HT-29 (cell line): ENCODE data around the gene MROH9. TPM values are rescaled to one million over a fixed set of nuclear protein-coding genes. Genes with fewer than 3 reads are reported as not detected.
"Not testable (repeated sequence)": the region's sequence is repeated elsewhere in the genome, so short reads cannot be mapped to it uniquely, and the experiment has no call there.

Source experiments
- DNase-seq: peaks from one replicate; pipeline ENCODE4 v3.0.0-alpha.2; 2015; ENCODE audit warnings: low spot score
- total RNA-seq: library from RNA; depleted of rRNA; stranded (reverse); fragments of >200 nt; shearing (Covaris generic); gene quantifications from 2 replicates; pipeline ENCODE4 v1.2.3, GENCODE V29; 2014; rRNA removed

The MROH9 gene, protein sequence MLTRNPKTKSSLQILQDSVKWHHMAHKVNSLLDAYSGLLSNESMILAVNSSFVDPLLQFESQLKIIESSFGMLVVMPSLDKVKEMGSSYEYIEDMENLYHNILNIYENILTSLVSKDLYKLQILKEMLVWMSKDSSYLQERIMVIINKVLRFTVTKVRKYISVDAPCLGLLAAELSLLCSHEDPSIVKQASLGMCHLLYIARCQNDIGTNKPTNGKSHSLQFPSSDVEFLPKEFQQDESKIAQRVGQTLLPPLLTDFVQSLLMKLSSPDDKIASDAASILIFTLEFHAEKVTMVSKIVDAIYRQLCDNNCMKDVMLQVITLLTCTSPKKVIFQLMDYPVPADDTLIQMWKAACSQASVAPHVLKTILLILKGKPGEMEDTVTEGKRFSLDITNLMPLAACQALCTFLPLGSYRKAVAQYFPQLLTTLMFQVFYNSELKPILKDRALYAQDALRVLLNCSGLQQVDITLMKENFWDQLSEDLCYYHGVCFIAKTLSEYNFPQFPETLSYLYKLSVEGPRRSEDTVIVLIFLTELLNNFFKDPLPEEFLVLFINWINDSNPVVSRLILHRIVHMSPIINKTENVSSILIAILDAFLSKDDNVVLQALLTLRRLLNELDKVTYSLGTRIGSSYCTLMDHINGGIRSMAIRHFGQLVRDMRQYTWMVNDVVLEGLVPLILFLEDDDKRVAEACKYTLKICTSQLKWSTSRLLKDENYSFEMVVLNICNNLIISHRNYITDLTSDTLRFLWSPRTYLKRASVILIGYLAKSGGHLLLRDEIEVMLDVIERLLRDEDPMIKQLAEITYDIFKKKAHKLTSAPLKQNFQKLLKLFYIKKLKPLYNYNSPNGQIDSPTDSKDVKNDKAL
- total RNA-seq: not detected in 2 replicates

DNA sequence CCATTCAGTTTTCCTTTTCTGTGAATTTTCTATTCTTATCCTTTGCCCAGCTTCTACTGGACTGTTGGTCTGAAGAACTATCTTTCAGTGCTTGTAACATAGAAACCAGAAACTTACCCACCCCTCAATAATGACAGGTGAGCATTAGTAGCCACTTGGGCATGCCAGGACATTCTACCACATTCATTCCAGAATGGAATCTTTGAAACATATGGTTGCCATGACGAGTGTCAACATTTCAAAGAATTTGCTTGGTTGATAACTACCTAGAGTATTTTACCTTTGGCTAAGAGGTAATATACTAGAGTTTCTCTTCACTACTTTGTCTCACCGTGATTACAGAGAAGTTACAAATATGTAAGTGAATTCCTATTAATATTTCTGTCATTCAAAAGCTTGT lies at the start of gene MROH9:
Gene MROH9, plus strand, starts transcription at position 304 of the 400 bp plus-strand sequence. CDS start 10,023 bp downstream, outside the sequence.
- no peak for DNase-seq

DNA sequence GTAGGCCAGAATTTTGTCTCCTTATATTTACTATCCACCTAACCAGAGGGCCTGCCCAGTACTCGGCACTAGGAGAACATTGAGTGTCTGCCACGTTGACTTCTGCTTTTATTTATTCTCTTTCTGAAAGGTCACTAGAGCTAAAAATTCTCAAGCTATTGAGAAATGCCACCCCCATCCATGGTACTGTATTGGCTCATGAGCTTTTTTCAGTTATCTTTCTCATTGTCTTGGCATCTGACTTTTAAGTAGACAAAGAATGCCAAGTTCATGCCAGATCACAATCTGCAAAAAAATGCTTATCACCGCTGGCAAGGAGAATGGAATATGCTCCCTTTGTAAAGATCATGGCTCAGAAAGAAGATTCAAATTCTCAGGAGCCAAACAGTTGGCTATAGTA lies 49.8 kb upstream of the MROH9 start:
- no peak for DNase-seq

DNA sequence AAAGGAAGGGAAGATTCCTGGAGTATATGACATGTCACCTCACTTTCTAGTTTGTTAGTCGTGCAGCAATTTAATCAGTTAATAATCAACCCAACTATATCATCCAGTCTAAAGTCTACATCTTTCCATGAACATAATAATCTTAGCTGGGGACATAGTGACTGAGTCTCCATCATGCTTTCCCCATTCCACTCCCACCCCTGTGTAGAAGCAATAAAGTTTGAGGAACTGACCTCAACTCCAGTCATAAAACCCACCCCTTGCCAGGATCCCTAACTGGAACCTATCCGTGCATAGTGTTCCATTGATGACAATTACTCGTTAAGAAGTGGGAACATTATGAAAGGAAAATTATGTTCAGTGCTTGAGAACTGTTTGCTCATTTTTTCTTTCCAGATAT lies 48.9 kb upstream of the MROH9 start:
- DNase-seq: peak; percentile 16

DNA sequence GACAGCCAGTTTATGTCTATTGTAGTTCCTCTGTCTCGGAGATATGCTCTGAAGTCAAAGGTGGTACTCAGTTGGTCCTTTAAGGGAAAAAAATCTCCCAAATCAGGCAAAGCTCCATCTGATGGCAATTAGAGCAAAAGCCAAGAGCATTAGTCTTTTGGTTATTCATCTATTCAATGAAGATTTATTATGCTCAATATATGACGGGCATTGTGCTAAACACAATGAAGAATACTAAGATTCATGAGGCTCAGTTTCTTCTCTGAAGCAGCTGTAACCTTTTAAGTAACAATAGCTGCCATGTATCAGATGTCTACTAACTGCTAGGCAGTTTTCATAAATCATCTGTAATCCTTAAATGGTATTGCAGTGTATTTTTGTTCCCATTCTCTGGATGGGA lies 47.6 kb upstream of the MROH9 start:
- DNase-seq: no peak

DNA sequence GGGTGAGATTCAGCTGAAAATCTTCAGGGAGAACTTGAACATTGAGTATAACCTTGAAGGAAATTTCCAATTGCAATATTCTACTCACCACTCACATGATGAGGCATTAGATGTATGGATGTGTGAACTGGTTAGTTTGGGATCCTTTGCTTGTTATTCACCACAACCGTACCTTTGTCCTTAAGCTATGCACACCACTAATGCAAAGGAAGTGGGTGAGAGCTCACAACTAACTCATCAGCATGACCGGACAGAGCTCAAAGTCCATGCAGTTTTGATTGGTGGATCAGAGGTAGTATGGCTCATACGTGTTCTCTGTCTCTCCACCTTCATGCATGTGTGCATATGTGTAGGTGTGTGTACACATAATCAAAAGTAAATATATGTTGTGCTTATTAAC lies 43.5 kb upstream of the MROH9 start:
- no peak for DNase-seq

DNA sequence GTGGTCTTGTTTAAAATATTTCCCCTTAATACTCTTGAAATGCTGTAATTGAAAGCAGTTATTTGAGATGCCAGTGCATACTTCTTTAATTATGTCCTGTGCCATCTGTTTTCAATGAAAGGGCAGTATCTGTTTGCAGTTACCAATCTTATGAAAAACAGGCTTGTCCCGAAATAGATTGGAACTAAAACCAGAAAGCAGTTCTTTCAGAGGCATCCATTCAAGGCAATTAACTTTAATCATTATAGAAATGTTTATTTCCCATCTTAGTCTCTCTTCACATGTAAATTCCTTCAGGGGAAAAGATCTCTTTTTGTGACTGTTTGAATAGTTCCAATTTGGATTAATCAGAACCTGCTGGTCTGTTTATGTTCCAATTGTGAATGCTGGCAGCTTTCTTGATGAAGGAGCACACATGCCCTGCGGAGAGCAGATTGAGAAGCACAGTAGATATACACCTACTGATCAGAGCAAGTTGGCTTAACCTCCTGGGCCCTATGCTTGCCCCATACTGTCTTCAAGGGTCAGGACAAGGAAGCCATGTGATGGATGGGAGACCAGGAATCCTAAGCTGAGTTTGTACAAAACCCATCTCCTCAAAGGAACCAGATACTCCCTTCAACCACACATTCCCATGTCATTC lies 41.6 kb upstream of the MROH9 start:
- no peak for DNase-seq

DNA sequence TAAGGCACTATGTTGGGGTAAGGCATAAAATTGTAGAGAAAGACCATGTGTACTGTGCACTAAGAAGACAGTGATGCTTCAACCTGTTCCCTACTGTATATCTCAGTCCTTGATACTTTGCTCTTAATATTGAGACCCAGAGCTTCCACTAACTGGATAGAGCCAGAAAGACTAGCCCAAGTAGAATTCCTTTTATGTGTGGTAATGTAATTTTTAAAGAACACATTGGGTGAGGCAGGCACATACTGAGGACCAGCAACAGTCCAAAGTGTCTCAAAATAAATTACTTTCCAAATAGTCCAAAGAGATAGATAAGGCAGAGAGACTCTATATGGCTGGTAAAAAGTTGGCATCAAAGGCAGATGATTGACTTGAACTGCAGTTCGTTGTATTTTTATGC lies 31.4 kb upstream of the MROH9 start:
- DNase-seq: no peak

DNA sequence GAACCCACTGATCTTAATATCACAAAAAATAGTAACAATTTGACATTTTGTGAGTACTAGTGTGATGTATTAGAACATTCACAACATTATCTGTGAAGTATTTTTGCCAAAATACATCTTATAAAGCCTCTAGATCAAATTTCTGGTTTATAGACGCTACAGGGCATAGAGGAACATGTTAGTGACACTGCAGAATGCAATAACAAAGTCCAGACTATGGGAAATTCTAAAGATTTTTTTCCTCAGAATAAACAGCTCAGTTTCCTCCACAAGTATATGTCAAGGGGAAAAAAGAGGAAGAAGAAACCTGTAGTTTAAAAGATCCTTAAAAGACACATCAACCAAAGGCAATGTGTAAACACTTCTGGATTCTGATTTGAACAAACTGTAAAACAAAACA lies 26.4 kb upstream of the MROH9 start:
- no peak for DNase-seq

DNA sequence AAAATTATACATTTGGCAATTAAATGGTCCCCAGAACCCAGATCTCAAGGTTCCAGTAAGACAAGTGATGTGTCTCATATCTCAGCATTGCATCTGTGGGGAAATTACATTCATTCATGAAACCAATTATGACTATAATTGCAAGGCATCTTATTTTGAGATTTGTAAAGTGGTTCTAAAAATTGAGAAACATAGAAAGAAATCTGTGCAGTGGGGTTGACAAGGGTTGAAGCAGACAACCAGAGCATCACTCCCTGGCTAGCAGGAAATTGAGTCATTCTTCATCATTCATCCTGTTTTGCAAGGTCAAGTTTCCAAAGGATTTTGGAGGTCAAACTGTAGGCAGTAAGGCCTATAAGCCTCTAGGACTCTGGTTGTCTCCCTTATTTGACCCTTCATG lies 25.1 kb upstream of the MROH9 start:
- no peak for DNase-seq

DNA sequence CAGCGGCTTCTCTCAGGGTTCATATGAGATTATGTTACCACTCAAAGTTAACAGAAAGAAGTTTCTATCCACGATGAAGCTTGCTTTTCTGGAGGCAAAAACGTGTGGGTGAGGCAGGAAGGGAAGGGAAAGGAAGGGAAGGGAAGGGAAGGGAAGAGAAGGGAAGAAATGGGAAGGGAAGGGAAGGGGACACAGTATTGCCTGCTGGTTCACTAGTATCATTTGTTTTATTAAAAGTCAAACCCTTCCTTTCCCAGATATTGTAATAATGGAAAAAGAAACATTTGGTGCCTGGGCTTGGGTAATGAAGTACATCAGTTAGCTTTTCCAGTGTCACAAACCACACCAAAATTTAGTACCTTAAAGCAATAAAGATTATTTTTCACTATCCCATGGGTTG lies 18.0 kb upstream of the MROH9 start:
- no peak for DNase-seq

DNA sequence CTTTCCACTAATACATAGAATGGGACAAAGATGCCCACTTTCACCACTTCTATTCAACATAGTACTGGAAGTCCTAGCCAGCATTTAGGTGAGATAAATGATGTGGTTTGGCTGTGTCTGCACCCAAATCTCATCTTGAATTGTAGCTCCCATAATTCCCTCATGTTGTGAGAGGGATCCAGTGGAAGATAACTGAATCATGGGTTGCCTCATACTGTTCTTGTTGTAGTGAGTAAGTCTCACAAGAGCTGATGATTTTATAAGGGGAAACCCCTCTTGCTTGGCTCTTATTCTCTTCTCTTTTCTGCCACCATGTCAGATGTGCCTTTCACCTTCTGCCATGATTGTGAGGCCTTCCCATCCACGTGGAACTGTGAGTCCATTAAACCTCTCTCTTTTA lies 10.7 kb upstream of the MROH9 start:
- DNase-seq: not testable (repeated sequence)

DNA sequence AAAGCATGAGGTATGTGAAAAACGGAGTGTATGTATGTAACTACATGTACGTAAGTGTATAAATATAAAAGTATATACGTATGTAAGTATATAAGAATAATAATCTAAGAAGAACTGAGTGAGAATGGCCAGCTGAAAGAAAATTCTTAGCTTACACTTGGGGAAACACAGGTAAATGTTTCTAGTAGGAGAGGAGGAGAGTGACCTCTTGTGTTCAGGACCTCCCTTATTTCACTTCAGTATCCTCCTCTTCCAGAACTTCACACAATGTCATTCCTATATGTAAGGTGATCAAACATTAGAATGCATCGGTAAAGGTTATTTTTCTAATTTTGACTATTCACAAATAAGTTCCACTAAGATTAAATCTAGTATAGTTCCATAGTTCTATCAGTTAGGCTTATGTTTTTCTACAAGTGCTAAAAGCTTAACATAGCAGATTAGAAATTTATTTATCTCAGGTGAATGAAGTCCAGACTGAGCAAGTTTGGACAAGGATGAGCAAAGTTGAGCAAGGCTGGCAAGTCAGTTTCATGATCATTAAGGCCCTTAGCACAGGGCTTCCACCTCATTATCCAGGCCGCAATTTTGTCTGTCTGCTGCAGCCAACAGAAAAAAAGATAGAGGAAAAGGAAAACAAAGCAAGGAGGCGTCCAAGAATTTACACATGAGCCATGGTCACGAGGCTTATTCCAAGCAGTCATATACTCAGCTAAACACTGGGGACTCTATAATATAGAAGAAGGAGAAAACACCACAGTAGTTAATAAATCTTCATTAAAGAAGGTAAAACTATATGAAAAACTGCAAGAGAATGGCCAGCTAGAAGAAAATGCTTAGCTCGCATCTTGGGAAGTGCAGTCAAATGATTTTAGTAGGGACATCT lies 7.1 kb upstream of the MROH9 start:
- peak; percentile 16 for DNase-seq

DNA sequence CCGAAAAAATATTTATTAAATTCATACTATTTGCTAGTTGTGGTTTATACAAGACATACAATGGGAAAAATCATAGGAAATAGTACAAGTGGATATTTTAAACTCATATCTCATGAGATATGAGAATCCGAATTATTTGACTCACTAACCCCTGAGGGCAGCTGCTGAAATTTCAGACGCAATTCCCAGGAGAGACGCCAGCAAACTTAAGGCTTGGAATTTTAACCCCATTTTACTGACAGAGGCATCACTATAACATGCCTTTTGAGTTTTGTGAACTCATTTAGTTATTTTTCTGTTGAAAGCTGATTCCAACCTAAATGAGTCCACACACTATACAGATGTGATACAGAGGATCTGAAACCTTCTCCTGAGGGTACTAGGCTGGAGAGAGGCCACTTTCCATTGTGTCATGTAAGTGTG lies 5.9 kb upstream of the MROH9 start:
- no peak for DNase-seq

DNA sequence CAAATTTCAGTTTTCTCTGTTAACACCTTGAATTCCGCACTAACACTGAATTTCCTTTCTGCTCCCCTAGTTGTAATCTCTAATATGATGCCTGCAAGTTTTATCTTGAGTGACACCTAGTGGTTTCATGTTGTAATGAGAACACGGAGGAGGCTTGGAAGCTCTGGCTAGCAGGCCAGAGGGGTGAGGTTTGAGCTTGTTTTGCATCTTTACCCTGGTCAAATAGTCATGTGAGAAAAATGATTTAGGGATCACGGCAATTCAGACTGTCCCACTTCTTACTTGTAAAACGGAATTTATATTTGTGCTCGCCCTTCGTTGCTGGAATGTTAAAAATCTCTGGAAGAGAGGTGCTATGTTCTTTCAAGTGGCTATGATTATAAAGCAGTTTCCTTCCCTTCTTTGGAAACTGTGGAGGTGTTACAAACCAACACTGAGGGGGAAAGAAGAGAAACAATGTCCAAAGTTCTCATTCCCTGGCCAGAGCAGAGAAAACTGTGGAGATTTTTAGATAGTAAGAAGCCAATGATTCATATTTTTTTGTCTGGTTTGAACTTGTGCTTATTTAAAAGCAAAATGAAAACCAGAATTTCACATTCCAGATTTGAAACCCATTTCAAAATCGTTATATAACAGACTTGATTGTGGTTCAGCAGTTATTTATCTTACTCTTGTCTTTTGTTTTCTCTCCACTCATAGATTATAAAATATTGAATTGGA lies 5.3 kb upstream of the MROH9 start:
- DNase-seq: peak; percentile 68

DNA sequence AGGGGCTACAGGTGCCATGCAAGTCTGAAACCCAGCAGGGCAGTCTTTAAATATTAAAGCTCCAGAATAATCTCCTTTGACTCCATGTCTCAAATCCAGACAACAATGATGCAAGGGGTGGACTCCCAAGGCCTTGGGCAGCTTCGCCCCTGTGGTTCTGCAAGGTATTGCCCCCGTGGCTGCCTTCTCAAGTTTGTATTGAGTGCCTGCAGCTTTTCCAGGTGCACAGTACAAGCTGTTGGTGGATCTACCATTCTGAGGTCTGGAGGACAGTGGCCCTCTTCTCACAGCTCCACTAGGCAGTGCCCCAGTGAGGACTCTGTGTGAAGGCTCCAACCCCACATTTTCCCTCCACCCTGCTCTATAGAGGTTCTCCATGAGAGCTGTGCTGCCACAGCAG lies 3.7 kb upstream of the MROH9 start:
- DNase-seq: peak; percentile 6

DNA sequence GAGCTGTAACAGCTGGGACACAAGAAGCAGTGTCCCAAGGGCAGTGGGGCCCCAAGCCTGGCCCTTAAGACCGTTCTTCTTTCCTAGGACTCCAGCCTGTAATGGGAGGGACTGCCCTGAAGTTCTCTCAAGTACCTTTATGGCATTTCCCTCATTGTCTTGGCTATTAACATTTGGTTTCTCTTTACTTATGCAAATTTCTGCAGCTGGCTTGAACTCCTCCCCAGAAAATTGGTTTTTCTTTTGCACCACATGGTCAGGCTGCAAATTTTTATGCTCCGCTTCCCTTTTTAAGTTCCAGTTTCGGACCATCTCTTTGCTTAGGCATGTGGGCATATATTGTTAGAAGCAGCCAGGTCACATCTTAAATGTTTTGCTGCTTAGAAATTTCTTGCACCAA lies 3.1 kb upstream of the MROH9 start:
- DNase-seq: no peak

DNA sequence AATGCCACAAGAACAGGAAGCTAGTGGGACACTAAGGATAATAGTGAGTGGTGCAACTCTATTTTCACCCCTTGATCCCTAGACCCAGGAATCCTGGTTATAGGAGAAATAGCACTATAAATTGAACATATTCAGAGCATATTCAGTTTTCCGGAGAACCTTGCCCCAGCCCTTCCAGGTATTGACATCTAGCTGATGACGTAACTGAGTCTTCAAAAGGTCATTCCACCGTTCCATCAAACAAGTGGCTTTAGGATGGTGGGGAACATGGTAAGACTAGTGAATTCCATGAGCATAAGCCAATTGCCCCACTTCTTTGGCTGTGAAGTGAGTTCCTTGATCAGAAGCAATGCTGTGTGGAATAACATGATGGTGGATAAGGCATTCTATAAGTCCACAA lies 2.9 kb downstream of the MROH9 start:
- DNase-seq: no peak

DNA sequence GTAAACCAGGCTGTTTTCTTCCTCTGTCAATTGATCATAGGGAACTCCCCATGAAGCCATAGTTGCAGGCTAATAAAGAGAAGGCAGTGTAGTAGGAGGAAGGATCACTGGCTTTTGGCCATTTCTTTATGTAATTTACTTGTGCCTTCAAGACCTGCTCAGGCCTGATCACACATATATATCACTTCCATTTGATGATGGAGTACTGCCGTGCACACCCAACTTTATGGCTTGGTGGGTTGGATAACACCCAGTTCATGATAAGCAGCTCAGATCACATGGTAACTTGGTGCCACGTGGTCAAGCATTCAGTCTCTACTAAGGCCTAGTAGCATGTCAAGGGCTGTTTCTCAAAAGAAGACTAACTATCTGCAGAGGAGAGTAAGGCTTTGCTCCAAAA lies 4.1 kb downstream of the MROH9 start:
- DNase-seq: no peak

DNA sequence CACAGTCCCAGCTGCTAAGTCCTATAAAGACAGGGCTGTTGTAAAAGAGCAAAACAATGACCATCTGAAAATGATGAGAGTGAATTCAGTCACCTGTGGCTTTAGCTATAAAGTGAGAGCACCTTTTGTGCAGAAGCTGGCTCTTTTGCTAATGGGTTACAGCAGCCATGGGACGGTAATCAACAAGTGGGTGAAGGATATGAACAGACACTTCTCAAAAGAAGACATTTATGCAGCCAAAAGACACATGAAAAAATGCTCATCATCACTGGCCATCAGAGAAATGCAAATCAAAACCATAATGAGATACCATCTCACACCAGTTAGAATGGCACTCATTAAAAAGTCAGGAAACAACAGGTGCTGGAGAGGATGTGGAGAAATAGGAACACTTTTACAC lies 16.4 kb downstream of the MROH9 start:
- DNase-seq: not testable (repeated sequence)

DNA sequence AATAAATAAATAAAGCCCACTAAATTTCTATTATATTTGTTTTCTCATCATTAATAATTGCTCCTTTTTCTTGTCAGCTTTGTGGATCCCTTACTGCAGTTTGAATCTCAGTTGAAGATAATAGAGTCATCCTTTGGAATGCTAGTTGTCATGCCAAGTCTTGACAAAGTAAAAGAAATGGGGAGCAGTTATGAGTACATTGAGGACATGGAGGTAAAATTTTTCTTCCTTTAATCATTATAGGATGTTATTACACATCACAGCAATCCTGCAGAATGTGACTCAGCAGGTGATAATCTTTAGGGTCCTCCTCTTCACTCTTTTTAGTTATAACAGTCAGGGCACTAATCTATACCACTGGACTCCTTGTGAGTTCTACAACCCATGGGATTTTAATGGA lies 24.1 kb downstream of the MROH9 start:
- DNase-seq: no peak

DNA sequence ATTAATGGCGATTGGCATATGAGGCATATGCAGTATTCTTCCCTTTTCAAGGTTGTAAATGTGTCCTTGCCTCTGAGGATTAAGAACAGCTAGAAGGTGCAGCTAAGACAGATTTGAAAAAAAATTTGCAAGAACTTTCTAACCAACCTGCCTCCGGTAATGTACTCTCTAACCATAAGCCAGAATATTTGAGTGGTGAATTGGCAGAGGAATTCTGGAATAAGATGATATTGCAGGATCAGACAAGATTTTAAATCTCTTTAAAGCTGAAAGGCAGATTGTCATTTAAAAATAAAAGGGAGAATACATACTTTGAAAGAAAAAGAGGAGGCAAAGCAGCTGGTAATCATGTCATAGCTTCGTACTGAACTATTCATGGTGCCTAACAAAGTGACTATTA lies 29.2 kb downstream of the MROH9 start:
- DNase-seq: no peak
